IMR-90 (cell line): ENCODE data around the gene TMTC2. TPM values are rescaled to one million over a fixed set of nuclear protein-coding genes. Genes with fewer than 3 reads are reported as not detected.
"Not testable (repeated sequence)": the region's sequence is repeated elsewhere in the genome, so short reads cannot be mapped to it uniquely, and the experiment has no call there.

Source experiments
- ATAC-seq: fragments of 200-7000 bp; cut with Tn5 transposase; 2 replicates; pipeline ENCODE4 v1.9.1; 2020; ENCODE audit warnings: low read depth, mild to moderate bottlenecking, moderate library complexity
- BruUV-seq: library from RNA; stranded (reverse); fragments of 400-500 nt; replicated peaks from 2 replicates; lab custom pipeline; 2021; lab: Mats Ljungman, UMichigan
- CTCF ChIA-PET: fragments of 300-600 bp; formaldehyde crosslinking; extraction: SDS; loops from one replicate; lab custom pipeline; 2021; ENCODE audit warnings: antibody characterized with exemption; lab: Yijun Ruan, JAX
- POLR2A ChIA-PET: fragments of 300-600 bp; sonication (Branson Sonifier 250); formaldehyde crosslinking; loops from one replicate; lab custom pipeline; 2022; ENCODE audit warnings: antibody characterized with exemption; ENCODE audit not compliant: unreplicated experiment; lab: Charles Lee
- DNase-seq: peaks from one replicate; pipeline ENCODE4 v3.0.0; 2013
- H2AFZ ChIP-seq: replicated peaks from 2 replicates; pipeline ENCODE3; 2013; ENCODE audit warnings: low read length, mild to moderate bottlenecking; ENCODE audit not compliant: poor library complexity
- H2AK5ac ChIP-seq: 2 replicates; pipeline ENCODE4 v1.6.1; 2013; ENCODE audit warnings: low read depth, low read length, inconsistent platforms
- H2AK9ac ChIP-seq: replicated peaks from 2 replicates; pipeline ENCODE3; 2013; ENCODE audit warnings: mild to moderate bottlenecking, low read depth, low read length, moderate library complexity; ENCODE audit not compliant: poor library complexity
- H2BK120ac ChIP-seq: 2 replicates; pipeline ENCODE4 v1.6.1; 2013; ENCODE audit warnings: low read depth, low read length, inconsistent platforms
- H2BK15ac ChIP-seq: 3 replicates; pipeline ENCODE4 v1.6.1; 2013; ENCODE audit warnings: low read depth, low read length, inconsistent platforms
- H2BK20ac ChIP-seq: 2 replicates; pipeline ENCODE4 v1.6.1; 2013; ENCODE audit warnings: low read depth, mild to moderate bottlenecking, inconsistent platforms, low read length, moderate library complexity
- H2BK5ac ChIP-seq: 2 replicates; pipeline ENCODE4 v1.6.1; 2013; ENCODE audit warnings: mild to moderate bottlenecking, low read depth, low read length, inconsistent platforms; ENCODE audit not compliant: poor library complexity, severe bottlenecking
- H3K14ac ChIP-seq: replicated peaks from 2 replicates; pipeline ENCODE4 v1.6.1; 2013; ENCODE audit warnings: low read depth, low read length, inconsistent platforms
- H3K18ac ChIP-seq: 2 replicates; pipeline ENCODE4 v1.6.1; 2013; ENCODE audit warnings: low read depth, low read length, control low read depth
- H3K23ac ChIP-seq: 2 replicates; pipeline ENCODE4 v1.6.1; 2013; ENCODE audit warnings: low read depth, low read length, inconsistent platforms
- H3K27ac ChIP-seq: 2 replicates; pipeline ENCODE4 v1.5.1; 2013; ENCODE audit warnings: mild to moderate bottlenecking, control low read depth, low read length; ENCODE audit not compliant: insufficient read depth
- H3K27me3 ChIP-seq: 2 replicates; pipeline ENCODE4 v1.6.1; 2013; ENCODE audit warnings: low read length; ENCODE audit not compliant: control insufficient read depth, insufficient read depth
- H3K36me3 ChIP-seq: 2 replicates; pipeline ENCODE4 v1.6.1; 2013; ENCODE audit warnings: low read length, mixed read lengths; ENCODE audit not compliant: control insufficient read depth, insufficient read depth
- H3K4ac ChIP-seq: 2 replicates; pipeline ENCODE4 v1.6.1; 2013; ENCODE audit warnings: low read depth, low read length, inconsistent platforms
- H3K4me1 ChIP-seq: 2 replicates; pipeline ENCODE4 v1.6.1; 2013; ENCODE audit warnings: low read length, mixed read lengths; ENCODE audit not compliant: control insufficient read depth, insufficient read depth
- H3K4me2 ChIP-seq: 2 replicates; pipeline ENCODE4 v1.6.1; 2013; ENCODE audit warnings: low read depth, mild to moderate bottlenecking, control low read depth, low read length, moderate library complexity
- H3K4me3 ChIP-seq: 2 replicates; pipeline ENCODE4 v1.5.1; 2013; ENCODE audit warnings: low read depth, mild to moderate bottlenecking, control low read depth, low read length, moderate library complexity; ENCODE audit not compliant: insufficient read depth
- H3K56ac ChIP-seq: 2 replicates; pipeline ENCODE4 v1.6.1; 2013; ENCODE audit warnings: low read length, inconsistent platforms; ENCODE audit not compliant: insufficient read depth; ENCODE audit errors: extremely low read depth
- H3K79me1 ChIP-seq, 2 experiments: 2 replicates each; pipeline ENCODE4 v1.6.1; 2013; ENCODE audit warnings: low read length in 2 of 2, inconsistent platforms in 1 of 2, low read depth in 1 of 2
- H3K9ac ChIP-seq: 2 replicates; pipeline ENCODE4 v1.6.1; 2013; ENCODE audit warnings: low read depth, low read length, control low read depth
- H3K9me1 ChIP-seq: 2 replicates; pipeline ENCODE4 v1.6.1; 2013; ENCODE audit warnings: low read length, inconsistent platforms; ENCODE audit not compliant: insufficient read depth
- H3K9me3 ChIP-seq: 2 replicates; pipeline ENCODE4 v1.6.1; 2013; ENCODE audit warnings: low read length; ENCODE audit not compliant: control insufficient read depth, insufficient read depth
- H4K20me1 ChIP-seq: 2 replicates; pipeline ENCODE4 v1.6.1; 2013; ENCODE audit warnings: low read length, inconsistent platforms; ENCODE audit not compliant: insufficient read depth
- H4K5ac ChIP-seq: 2 replicates; pipeline ENCODE4 v1.6.1; 2013; ENCODE audit warnings: mild to moderate bottlenecking, low read depth, low read length, control low read depth
- H4K8ac ChIP-seq, 2 experiments: 2 replicates each; pipeline ENCODE4 v1.6.1; 2013; ENCODE audit warnings: low read depth in 2 of 2, low read length in 2 of 2, control low read depth in 1 of 2, inconsistent platforms in 1 of 2
- H4K91ac ChIP-seq: 2 replicates; pipeline ENCODE4 v1.6.1; 2013; ENCODE audit warnings: low read depth, low read length, inconsistent platforms; ENCODE audit not compliant: insufficient read depth
- WGBS, 2 experiments: methylation state at CpG; one replicate each; pipeline versions ENCODE4 v1.1.5 to v1.1.7; 2013; ENCODE audit warnings: missing lambda C conversion rate in 2 of 2; ENCODE audit not compliant: insufficient read length in 1 of 2; ENCODE audit errors: extremely low coverage in 2 of 2; 5-methylcytosine and 5-hydroxymethylcytosine counted together
- dilution Hi-C: fragments of 300-500 bp; cut with HindIII; formaldehyde crosslinking; loops from one replicate; pipeline ENCODE4 v1.14.3; 2018; ENCODE audit warnings: low sequenced_read_pairs; ENCODE audit not compliant: unreplicated experiment
- in situ Hi-C: fragments of 300-500 bp; cut with MboI; formaldehyde crosslinking; loops from 3 replicates; pipeline ENCODE4 v1.14.3; 2019; ENCODE audit warnings: low sequenced_read_pairs, inconsistent platforms, mixed read lengths
- intact Hi-C: fragments of 100-400 bp; cut with micrococcal nuclease; formaldehyde crosslinking; loops from 2 replicates; pipeline ENCODE4 v1.10.0; 2022
- polyA plus RNA-seq, 3 experiments: library from polyadenylated mRNA; depleted of rRNA; stranded (reverse); fragments of >200 nt; gene quantifications; 2 replicates each; pipeline ENCODE4 v1.2.3, GENCODE V29; 2012; ENCODE audit warnings: low replicate concordance in 1 of 3
- total RNA-seq: library from RNA; depleted of rRNA; stranded (reverse); fragments of >200 nt; gene quantifications from 2 replicates; pipeline ENCODE4 v1.2.3, GENCODE V29; 2012

The TMTC2 gene
- total and polyA plus RNA-seq, 2 of the 4 experiments (the other 2 are of a cell fraction) = 0.56 to 1.4 TPM

- H3K9ac ChIP-seq, H2BK5ac ChIP-seq, CTCF ChIA-PET, ATAC-seq, H3K79me1 ChIP-seq, H3K56ac ChIP-seq, H2AFZ ChIP-seq, H4K8ac ChIP-seq, POLR2A ChIA-PET, H4K91ac ChIP-seq, H3K18ac ChIP-seq, H3K4me3 ChIP-seq, H3K4me2 ChIP-seq, H2BK120ac ChIP-seq, H3K27ac ChIP-seq, in situ Hi-C loops, H2BK15ac ChIP-seq, H4K5ac ChIP-seq, H3K14ac ChIP-seq, H3K9me3 ChIP-seq, H3K4ac ChIP-seq, H3K23ac ChIP-seq, dilution Hi-C loops, H2AK5ac ChIP-seq, H4K20me1 ChIP-seq, intact Hi-C loops, BruUV-seq, H3K9me1 ChIP-seq, H3K4me1 ChIP-seq, H3K36me3 ChIP-seq, H2BK20ac ChIP-seq, H2AK9ac ChIP-seq, DNase-seq, H3K27me3 ChIP-seq: not testable (repeated sequence)
- WGBS, 2 experiments = no CpG with 5 or more reads among the region's 2 CpGs
Observed at GRCh38 chr12:82805004-82805403, 118.3 kb downstream of the TMTC2 start.
